OCI-LY1 (cell line): ENCODE measurements around the gene ASPG.
A peak's percentile ranks its signal among the peaks of the same experiment; 100 is the strongest.

Experiments
- H2AFZ ChIP-seq: fragments of 200-600 bp; sonication (generic), shearing (Covaris generic); 2 replicates; pipeline ENCODE4 v1.6.0; 2014; ENCODE audit warnings: antibody characterized with exemption, mild to moderate bottlenecking, low read length
- H3F3A ChIP-seq: fragments of 200-600 bp; sonication (generic), shearing (Covaris generic); 2 replicates; pipeline ENCODE4 v1.6.0; 2014; ENCODE audit warnings: mild to moderate bottlenecking, antibody characterized with exemption, low read length, moderate library complexity; ENCODE audit not compliant: insufficient read depth
- H3K27ac ChIP-seq: fragments of 200-600 bp; sonication (generic); 2 replicates; pipeline ENCODE4 v1.5.1; 2014; ENCODE audit warnings: low read length, mixed run types, mild to moderate bottlenecking, low read depth; ENCODE audit not compliant: poor library complexity, severe bottlenecking
- H3K27me3 ChIP-seq: fragments of 200-600 bp; sonication (generic); 2 replicates; pipeline ENCODE4 v1.6.0; 2014; ENCODE audit warnings: antibody characterized with exemption, mild to moderate bottlenecking, low read length, moderate library complexity; ENCODE audit not compliant: insufficient read depth
- H3K36me3 ChIP-seq: fragments of 200-600 bp; sonication (generic); 2 replicates; pipeline ENCODE4 v1.6.1; 2014; ENCODE audit warnings: mild to moderate bottlenecking, antibody characterized with exemption, low read length, moderate library complexity, mixed read lengths; ENCODE audit not compliant: insufficient read depth
- H3K4me1 ChIP-seq: fragments of 200-600 bp; sonication (generic); 2 replicates; pipeline ENCODE4 v1.5.1; 2014; ENCODE audit warnings: mild to moderate bottlenecking, low read length, moderate library complexity; ENCODE audit not compliant: insufficient read depth, severe bottlenecking
- H3K4me2 ChIP-seq: fragments of 200-600 bp; sonication (generic), shearing (Covaris generic); 2 replicates; pipeline ENCODE4 v1.6.1; 2014; ENCODE audit warnings: low read length
- H3K4me3 ChIP-seq: fragments of 200-600 bp; sonication (generic); 2 replicates; pipeline ENCODE4 v1.5.1; 2014; ENCODE audit warnings: low read length, low read depth, mild to moderate bottlenecking, mixed read lengths; ENCODE audit not compliant: poor library complexity, severe bottlenecking
- H3K79me2 ChIP-seq: fragments of 200-600 bp; shearing (Covaris generic); 2 replicates; pipeline ENCODE4 v1.6.1; 2016; ENCODE audit warnings: mixed run types, low read length, mixed read lengths; ENCODE audit not compliant: insufficient read depth
- H3K9ac ChIP-seq: fragments of 200-600 bp; sonication (generic), shearing (Covaris generic); 2 replicates; pipeline ENCODE4 v1.6.1; 2014; ENCODE audit warnings: mild to moderate bottlenecking, low read length, mixed read lengths
- H3K9me2 ChIP-seq: fragments of 200-600 bp; sonication (generic), shearing (Covaris generic); 2 replicates; pipeline ENCODE4 v1.6.1; 2014; ENCODE audit warnings: low read depth, mild to moderate bottlenecking, low read length, mixed read lengths
- H3K9me3 ChIP-seq: fragments of 200-600 bp; shearing (Covaris generic); 2 replicates; pipeline ENCODE4 v1.6.1; 2014; ENCODE audit warnings: low read length, mixed read lengths
- H4K20me1 ChIP-seq: fragments of 200-600 bp; sonication (generic), shearing (Covaris generic); 2 replicates; pipeline ENCODE4 v1.6.0; 2016; ENCODE audit warnings: mild to moderate bottlenecking, low read length; ENCODE audit not compliant: insufficient read depth
- EZH2 ChIP-seq: fragments of 200-600 bp; sonication (generic), shearing (Covaris generic); IDR thresholded peaks from 2 replicates; pipeline ENCODE4 v1.8.0; 2017; ENCODE audit warnings: borderline replicate concordance, mixed run types, mild to moderate bottlenecking, antibody characterized with exemption, low read length, moderate library complexity, mixed read lengths
- TF ChIP-seq, protein P1 (sequence below): fragments of 200-600 bp; sonication (generic), shearing (Covaris generic); IDR thresholded peaks from 2 replicates; pipeline ENCODE4 v1.5.1; 2017; ENCODE audit warnings: mild to moderate bottlenecking, antibody characterized with exemption, low read length, moderate library complexity, mixed read lengths

Gene ASPG

DNA sequence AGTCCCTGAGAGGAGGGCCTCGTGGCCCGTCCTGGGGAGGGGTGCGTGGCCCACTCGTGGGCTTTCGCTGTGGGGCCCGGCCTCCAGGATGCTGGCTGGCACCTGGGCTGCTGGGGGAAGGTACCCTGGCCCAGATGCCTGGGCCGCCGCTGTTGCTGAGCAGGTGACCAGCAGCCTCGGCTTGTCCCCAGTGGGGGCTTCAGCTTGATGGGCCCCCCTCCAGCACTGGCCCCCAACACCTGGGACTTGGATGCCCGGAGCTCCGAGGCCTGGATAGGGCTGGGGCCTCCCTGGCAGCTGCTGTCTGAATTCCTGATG is 63.7 kb downstream of the ASPG start:
- H4K20me1 ChIP-seq, result no peaks in the 10 kb centered on the region
- no peak overlapping the region for H3K4me3 ChIP-seq
- no peaks in the 10 kb centered on the region for H3K9me2 ChIP-seq
- H3K9ac ChIP-seq, result no peak overlapping the region
- H3K4me1 ChIP-seq, result no peaks in the 10 kb centered on the region
- no peak for TF ChIP-seq EZH2
- TF ChIP-seq, protein P1, sequence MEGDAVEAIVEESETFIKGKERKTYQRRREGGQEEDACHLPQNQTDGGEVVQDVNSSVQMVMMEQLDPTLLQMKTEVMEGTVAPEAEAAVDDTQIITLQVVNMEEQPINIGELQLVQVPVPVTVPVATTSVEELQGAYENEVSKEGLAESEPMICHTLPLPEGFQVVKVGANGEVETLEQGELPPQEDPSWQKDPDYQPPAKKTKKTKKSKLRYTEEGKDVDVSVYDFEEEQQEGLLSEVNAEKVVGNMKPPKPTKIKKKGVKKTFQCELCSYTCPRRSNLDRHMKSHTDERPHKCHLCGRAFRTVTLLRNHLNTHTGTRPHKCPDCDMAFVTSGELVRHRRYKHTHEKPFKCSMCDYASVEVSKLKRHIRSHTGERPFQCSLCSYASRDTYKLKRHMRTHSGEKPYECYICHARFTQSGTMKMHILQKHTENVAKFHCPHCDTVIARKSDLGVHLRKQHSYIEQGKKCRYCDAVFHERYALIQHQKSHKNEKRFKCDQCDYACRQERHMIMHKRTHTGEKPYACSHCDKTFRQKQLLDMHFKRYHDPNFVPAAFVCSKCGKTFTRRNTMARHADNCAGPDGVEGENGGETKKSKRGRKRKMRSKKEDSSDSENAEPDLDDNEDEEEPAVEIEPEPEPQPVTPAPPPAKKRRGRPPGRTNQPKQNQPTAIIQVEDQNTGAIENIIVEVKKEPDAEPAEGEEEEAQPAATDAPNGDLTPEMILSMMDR, result no peak
- peaks cover 10% of the 10 kb centered on the region; the same call in 1 of the 2 replicates for H3K27me3 ChIP-seq
- H2AFZ ChIP-seq, result no peak overlapping the region
- no peaks in the 10 kb centered on the region for H3F3A ChIP-seq
- H3K36me3 ChIP-seq, result no peaks in the 10 kb centered on the region
- no peak overlapping the region for H3K4me2 ChIP-seq
- H3K79me2 ChIP-seq, result no peaks in the 10 kb centered on the region
- H3K27ac ChIP-seq, result no peak overlapping the region
- no peaks in the 10 kb centered on the region for H3K9me3 ChIP-seq

DNA sequence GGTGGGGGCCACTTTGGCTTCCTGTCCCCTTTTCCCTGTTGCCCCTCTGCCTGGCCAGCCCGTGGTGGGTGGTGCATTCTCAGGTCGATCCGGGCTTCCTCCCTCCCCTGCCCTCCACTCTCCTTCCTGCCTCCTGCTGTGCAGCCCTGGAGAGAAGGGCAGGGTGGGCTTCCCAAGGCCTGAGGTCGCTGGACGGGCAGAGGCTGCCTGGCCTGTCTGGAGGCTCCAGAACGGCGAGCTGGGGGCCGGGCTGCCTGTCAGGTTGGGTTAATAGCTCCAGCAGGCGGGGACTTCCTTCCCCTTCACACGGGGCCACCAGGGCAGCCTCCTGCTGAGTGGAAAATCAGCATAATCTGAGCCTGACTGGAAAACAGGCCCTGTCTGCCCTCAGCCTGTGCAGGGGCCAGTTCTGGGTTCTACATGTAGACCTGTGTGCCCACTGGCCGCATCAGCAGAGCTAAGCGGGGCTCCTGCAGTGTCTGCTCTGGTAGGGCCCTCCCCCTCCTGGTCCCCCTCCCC is 64.2 kb downstream of the ASPG start:
- Histone ChIP-seq H3K4me3 (no peak overlapping the region), H3K4me1 (no peaks in the 10 kb centered on the region), H3K27ac (no peak overlapping the region)

DNA sequence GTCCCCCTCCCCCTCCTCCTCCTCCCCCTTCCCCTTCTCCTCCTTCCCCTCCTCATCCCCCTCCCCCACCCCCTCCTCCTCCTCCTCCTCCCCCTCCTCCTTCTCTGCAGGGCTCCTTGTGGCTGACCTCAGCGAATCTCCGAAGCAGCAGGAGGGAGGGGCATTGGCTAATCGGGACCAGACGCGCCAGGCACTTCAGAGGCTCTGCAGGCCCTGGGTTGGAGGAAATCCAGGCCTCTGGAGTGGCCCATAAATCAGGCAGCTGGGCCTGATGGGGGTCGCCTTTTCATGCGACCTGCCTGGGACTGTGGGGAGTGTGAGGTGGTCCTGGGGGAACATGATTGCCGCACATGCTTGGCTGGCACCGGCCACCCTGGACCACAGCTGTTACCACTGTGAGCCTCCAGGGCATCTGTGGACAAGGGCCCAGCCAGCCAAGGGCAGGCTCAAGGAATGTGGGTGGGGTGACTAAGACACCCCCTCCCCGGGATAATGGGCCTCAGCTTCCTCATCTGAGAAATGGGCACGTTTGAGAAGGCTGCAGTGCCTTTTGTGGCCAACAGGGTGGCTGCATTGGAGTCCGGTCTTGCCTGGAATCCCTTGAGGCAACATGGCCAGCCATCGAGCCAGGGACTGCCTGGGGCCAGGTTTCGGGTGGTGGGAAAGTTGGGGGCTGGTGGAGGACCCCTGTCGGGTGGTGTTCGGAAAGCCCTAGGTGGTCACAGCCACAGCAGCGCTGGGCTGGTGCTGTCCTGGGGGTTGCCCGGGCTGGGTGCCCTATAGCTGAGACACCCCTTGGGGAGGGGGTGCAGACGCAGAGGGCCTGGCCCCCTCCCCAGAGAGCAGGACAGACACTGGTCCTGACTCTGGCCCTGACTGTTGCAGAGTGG is 64.9 kb downstream of the ASPG start:
- Histone ChIP-seq H3K27me3 (peaks cover 10% of the 10 kb centered on the region; the same call in 1 of the 2 replicates), H3K79me2 (no peaks in the 10 kb centered on the region), H3K27ac (no peak overlapping the region), H2AFZ (no peak overlapping the region), H4K20me1 (no peaks in the 10 kb centered on the region), H3F3A (no peaks in the 10 kb centered on the region), H3K9ac (no peak overlapping the region), H3K9me2 (no peaks in the 10 kb centered on the region), H3K4me1 (no peaks in the 10 kb centered on the region), H3K4me3 (no peak overlapping the region), H3K9me3 (no peaks in the 10 kb centered on the region), H3K36me3 (no peaks in the 10 kb centered on the region), H3K4me2 (no peak overlapping the region)
- TF ChIP-seq EZH2, result no peak
- TF ChIP-seq, protein P1, result peak; percentile 61

More for the DNA sequence above, 64.2 kb downstream of the ASPG start:
- no peaks in the 10 kb centered on the region for H3F3A ChIP-seq
- H3K36me3 ChIP-seq, result no peaks in the 10 kb centered on the region
- H3K9me3 ChIP-seq, result no peaks in the 10 kb centered on the region
- no peak overlapping the region for H2AFZ ChIP-seq
- H3K79me2 ChIP-seq, result no peaks in the 10 kb centered on the region
- H3K9me2 ChIP-seq, result no peaks in the 10 kb centered on the region
- no peak for TF ChIP-seq EZH2
- TF ChIP-seq, protein P1, result no peak
- no peak overlapping the region for H3K9ac ChIP-seq
- H4K20me1 ChIP-seq, result no peaks in the 10 kb centered on the region
- no peak overlapping the region for H3K4me2 ChIP-seq
- peaks cover 10% of the 10 kb centered on the region; the same call in 1 of the 2 replicates for H3K27me3 ChIP-seq
